ENCODE data around the gene FBXW7.

Gene FBXW7

DNA sequence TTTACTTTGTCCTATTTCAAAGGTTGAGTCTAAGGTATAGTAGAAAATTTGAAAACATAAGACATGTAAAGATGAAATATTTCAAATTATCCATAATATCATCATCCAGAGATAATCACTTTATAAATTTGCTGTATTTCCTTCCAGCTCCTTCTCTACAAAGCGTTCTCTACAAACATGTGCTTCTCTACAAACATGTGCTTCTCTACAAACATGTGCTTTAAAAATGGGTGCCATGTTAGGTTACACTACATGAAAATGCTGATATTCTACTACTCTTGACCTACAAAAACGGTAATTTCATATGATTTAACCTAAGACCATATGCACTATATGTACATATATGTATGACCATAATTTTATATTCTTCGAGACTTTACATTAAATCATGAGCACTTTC is 92.0 kb downstream of the FBXW7 start:
- Mint-ChIP-seq H3K27ac (no peak overlapping the region), H3K4me1 (ENCODE audit: low read depth in 2 of 2) (peaks cover 15 to 44% of the 10 kb centered on the region in 2 donors), H3K27me3 (no peaks in the 10 kb centered on the region), H3K4me3 (no peak overlapping the region), H3K36me3 (ENCODE audit: insufficient read depth) (peaks cover 4% of the 10 kb centered on the region), H3K9me3 (no peaks in the 10 kb centered on the region)
- no peak for DNase-seq
- no peak for ATAC-seq (replicated peaks)

DNA sequence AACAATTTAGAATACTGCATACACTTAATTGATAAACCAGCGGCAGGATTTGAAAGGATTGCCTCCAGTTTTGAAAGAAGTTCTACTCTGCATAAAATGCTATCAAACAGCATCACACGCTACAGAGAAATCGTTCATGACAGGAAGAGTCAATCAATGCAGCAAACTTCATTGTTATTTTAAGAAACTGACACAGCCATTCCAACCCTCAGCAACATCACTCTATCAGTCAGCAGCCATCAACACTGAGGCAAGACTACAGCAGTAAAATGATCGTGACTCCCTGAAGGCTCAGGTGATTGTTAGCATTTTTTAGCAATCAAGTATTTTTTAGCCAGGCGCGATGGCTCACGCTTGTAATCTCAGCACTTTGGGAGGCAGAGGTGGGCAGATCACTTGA is 98.3 kb downstream of the FBXW7 start:
- Mint-ChIP-seq H3K27me3 (no peaks in the 10 kb centered on the region), H3K9me3 (no peaks in the 10 kb centered on the region), H3K4me1 (ENCODE audit: low read depth in 2 of 2) (peaks cover 20 to 54% of the 10 kb centered on the region in 2 donors), H3K36me3 (ENCODE audit: insufficient read depth) (peaks cover 7% of the 10 kb centered on the region), H3K27ac (no peak overlapping the region), H3K4me3 (no peak overlapping the region)
- DNase-seq (no peak), ATAC-seq (replicated peaks) (no peak)

DNA sequence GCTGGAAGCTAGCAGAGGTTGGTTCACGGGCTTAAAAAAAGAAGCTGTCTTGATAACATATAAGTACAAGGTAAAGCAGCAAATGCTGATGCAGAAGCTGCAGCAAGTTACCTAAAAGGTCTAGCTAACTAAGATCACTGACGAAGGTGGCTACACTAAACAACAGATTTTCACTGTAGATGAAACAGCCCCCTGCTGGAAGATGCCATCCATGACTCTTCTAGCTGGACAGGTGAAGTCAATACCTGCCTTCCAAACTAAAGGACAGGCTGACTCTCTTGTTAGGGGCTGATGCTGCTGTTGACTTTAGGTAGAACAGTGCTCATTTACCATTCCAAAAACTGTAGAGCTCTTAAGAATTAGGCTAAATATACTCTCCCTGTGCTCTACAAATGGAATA is 99.5 kb downstream of the FBXW7 start:
- Mint-ChIP-seq H3K4me3 (no peak overlapping the region), H3K36me3 (ENCODE audit: insufficient read depth) (peaks cover 10% of the 10 kb centered on the region), H3K9me3 (no peaks in the 10 kb centered on the region), H3K27me3 (no peaks in the 10 kb centered on the region), H3K27ac (no peak overlapping the region), H3K4me1 (ENCODE audit: low read depth in 2 of 2) (peaks cover 21 to 48% of the 10 kb centered on the region in 2 donors)
- no peak for ATAC-seq (replicated peaks)
- no peak for DNase-seq

DNA sequence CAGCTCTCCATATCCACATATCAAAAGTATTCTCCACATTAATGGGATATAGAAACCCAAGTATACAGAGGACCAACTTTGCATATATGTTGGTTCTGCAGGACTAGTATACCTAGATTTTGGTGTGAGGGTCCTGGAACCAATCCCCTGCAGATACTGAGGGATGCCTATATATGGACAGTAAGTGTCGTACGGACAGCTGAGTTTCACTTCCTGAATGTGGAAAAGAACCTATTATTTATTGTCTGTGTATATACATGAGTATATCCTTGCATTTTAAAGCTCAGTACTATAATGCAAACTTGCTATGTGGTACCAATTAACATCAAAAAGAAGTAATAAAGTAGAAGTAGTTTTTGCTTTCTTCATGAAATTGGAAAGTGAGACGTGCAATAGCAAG is 101.9 kb downstream of the FBXW7 start:
- Mint-ChIP-seq H3K9me3 (no peaks in the 10 kb centered on the region), H3K27ac (no peak overlapping the region), H3K27me3 (no peaks in the 10 kb centered on the region), H3K4me1 (ENCODE audit: low read depth in 2 of 2) (peaks cover 23 to 49% of the 10 kb centered on the region in 2 donors), H3K36me3 (ENCODE audit: insufficient read depth) (peaks cover 10% of the 10 kb centered on the region), H3K4me3 (no peak overlapping the region)
- ATAC-seq (replicated peaks) (no peak), DNase-seq (no peak)

DNA sequence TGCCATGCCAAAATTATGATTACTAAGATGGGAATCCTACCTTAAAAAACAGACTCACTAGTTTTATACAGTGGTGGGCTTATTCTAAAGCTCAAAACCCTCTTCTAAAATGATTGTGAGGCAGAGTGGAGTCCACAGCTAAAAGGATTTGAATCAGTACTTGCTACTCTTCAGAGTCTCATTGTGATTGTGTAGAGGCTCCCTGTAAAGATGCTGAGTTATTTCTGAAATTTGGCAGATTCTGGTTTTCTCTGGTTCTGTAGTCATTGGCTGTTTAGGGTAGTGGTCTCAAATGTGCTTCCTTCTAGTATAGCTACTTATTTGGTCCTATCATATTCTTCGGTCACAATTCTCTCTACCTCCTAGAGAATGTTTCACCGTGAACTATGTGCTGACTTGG is 104.1 kb downstream of the FBXW7 start:
- DNase-seq (no peak), ATAC-seq (replicated peaks) (no peak)
- no peak overlapping the region for H3K4me3 Mint-ChIP-seq
- H3K27me3 Mint-ChIP-seq: no peaks in the 10 kb centered on the region
- no peaks in the 10 kb centered on the region for H3K9me3 Mint-ChIP-seq
- H3K36me3 Mint-ChIP-seq (ENCODE audit: insufficient read depth): peaks cover 12% of the 10 kb centered on the region
- H3K27ac Mint-ChIP-seq: peak overlapping the region in 1 of 2 donors; percentile 20
- peaks cover 17 to 37% of the 10 kb centered on the region in 2 donors for H3K4me1 Mint-ChIP-seq (ENCODE audit: low read depth in 2 of 2)

DNA sequence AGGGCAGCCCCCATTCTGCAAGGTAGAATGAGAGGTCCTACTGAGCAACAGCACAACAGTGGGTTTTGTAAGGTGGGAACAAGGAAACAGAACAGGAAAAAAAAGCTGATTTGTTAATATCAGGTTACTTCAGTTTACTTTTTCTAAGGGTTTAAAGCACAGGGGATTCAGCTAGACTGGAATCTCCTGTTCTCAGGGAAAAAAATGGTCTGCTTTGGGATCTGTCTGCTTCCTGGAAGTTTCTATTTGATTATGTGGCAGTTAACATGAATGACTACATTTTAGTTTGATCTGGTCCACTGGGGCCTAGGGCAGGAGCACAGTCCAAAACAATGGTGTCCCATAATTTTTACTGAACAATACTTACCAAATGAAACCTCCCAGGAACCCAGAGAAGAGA is 104.6 kb downstream of the FBXW7 start:
- H3K27me3 Mint-ChIP-seq: no peaks in the 10 kb centered on the region
- no peak overlapping the region for H3K4me3 Mint-ChIP-seq
- H3K27ac Mint-ChIP-seq: peak overlapping the region in 1 of 2 donors; percentile 23
- H3K9me3 Mint-ChIP-seq: no peaks in the 10 kb centered on the region
- peaks cover 18 to 38% of the 10 kb centered on the region in 2 donors for H3K4me1 Mint-ChIP-seq (ENCODE audit: low read depth in 2 of 2)
- DNase-seq: no peak
- peaks cover 17% of the 10 kb centered on the region for H3K36me3 Mint-ChIP-seq (ENCODE audit: insufficient read depth)
- no peak for ATAC-seq (replicated peaks)

DNA sequence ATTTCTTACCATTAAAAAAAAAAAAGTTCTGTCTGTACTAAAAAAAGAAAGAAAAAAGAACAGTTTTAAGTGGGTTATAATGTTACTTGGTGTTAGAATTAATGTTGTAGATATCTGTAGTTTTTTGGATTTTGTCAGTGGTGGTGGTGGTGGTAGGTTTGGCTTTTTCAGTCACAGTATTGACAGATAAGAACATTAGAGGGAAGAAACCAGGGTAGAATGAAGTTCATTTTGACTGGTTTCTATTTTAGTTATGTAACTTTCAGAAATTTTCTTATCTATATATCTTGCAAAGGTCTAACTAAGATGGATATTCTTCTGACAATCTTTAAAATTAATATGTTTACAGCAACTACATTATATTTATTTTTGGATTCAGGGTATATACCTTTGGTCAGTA is 105.4 kb downstream of the FBXW7 start:
- peak overlapping the region in 1 of 2 donors; percentile 23 for H3K27ac Mint-ChIP-seq
- no peak for ATAC-seq (replicated peaks)

DNA sequence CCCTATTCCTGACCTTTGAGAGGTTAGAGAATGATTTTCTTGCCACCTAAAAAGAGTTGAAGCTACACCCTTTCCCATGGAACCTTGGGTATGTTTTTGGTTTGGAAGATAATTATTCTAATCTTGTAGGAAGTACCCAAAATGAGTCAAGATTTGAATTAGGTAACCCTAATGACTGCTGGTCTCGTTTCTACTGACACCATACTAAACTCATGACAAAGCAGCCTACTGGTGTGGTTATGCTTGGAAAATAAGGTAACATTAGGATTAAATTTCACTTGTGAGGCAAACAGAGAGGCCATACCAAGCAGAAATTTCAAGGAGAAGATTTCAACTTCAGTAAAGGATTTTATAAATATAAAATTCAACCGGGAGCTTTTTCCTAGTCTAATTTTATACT is 107.9 kb downstream of the FBXW7 start:
- no peaks in the 10 kb centered on the region for H3K9me3 Mint-ChIP-seq
- no peak overlapping the region for H3K27ac Mint-ChIP-seq
- ATAC-seq (replicated peaks) (no peak), DNase-seq (no peak)
- H3K4me1 Mint-ChIP-seq (ENCODE audit: low read depth in 2 of 2): peaks cover 15 to 35% of the 10 kb centered on the region in 2 donors
- no peak overlapping the region for H3K4me3 Mint-ChIP-seq
- no peaks in the 10 kb centered on the region for H3K27me3 Mint-ChIP-seq
- H3K36me3 Mint-ChIP-seq (ENCODE audit: insufficient read depth): peaks cover 13% of the 10 kb centered on the region

More for the DNA sequence above, 105.4 kb downstream of the FBXW7 start:
- no peak overlapping the region for H3K4me3 Mint-ChIP-seq
- peaks cover 14% of the 10 kb centered on the region for H3K36me3 Mint-ChIP-seq (ENCODE audit: insufficient read depth)
- no peaks in the 10 kb centered on the region for H3K27me3 Mint-ChIP-seq
- H3K4me1 Mint-ChIP-seq (ENCODE audit: low read depth in 2 of 2): peaks cover 15 to 38% of the 10 kb centered on the region in 2 donors
- no peak for DNase-seq
- no peaks in the 10 kb centered on the region for H3K9me3 Mint-ChIP-seq

DNA sequence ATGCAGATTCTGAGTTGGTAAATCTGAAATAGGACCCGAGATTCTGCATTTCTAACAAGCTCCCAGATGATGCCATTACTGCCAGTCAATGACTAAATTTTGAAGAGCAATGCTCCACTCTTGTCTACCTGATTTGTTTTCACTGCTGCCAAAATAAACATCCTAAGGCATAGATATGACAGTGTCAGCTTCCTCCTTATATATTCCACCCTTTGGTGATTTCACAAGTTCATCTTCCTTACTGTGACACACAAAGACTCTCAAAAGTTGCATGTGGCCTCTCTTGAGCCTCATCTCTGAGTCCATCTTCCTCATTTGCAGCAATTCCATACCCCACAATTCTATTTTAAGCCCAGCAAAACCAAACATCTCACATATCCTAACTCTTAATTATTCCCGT is 110.9 kb downstream of the FBXW7 start:
- peaks cover 10 to 33% of the 10 kb centered on the region in 2 donors for H3K4me1 Mint-ChIP-seq (ENCODE audit: low read depth in 2 of 2)
- no peak for ATAC-seq (replicated peaks)
- peaks cover 8% of the 10 kb centered on the region for H3K36me3 Mint-ChIP-seq (ENCODE audit: insufficient read depth)
- H3K27me3 Mint-ChIP-seq: no peaks in the 10 kb centered on the region
- no peak for DNase-seq
- peak overlapping the region in 1 of 2 donors; percentile 12 for H3K27ac Mint-ChIP-seq
- H3K4me3 Mint-ChIP-seq: no peak overlapping the region
- no peaks in the 10 kb centered on the region for H3K9me3 Mint-ChIP-seq

DNA sequence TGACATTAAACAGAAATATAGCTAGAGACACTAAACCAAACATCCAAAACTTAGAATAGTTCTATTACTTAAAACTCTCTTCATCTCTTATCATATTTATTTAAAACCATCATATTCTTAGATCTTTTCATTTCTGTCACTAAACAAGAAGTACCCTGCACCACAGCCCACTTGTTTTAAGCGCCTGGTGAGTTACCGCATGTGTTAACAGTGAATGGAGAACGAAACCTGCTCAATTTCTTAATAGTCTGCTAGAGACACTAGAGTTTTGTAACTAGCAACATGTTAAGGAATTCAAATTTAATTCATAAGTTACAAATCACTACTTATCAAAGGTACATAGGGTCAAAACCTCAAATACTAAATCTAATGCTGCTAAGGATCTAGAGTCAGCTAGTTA is 111.5 kb downstream of the FBXW7 start:
- Mint-ChIP-seq H3K4me3 (no peak overlapping the region), H3K9me3 (no peaks in the 10 kb centered on the region), H3K27ac (no peak overlapping the region), H3K4me1 (ENCODE audit: low read depth in 2 of 2) (peaks cover 15 to 36% of the 10 kb centered on the region in 2 donors), H3K36me3 (ENCODE audit: insufficient read depth) (peaks cover 10% of the 10 kb centered on the region), H3K27me3 (no peaks in the 10 kb centered on the region)
- no peak for ATAC-seq (replicated peaks)
- DNase-seq: no peak

DNA sequence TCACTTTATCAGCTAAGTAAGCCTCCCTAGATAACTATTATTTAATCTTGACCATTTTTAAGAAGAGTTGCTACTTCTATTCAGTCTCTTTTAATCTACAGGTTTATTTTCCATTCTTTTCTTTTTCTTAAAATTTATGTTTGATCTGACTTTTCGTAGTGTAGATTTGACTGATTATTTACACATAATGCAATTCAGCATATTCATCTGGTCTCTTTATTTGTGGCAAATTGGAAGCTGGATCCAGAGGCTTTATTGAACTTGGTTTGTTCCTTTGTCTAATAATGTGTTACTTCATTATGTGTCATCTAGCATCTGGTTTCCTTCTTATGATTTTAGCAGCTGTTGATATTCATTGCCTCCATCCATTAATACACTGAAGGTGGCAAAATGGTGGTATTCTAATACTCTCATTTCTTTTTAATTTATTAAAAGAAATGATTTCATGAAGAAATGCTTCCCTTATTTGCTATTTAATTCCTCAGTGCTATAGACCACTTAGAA is 113.0 kb downstream of the FBXW7 start:
- no peaks in the 10 kb centered on the region for H3K27me3 Mint-ChIP-seq
- H3K4me3 Mint-ChIP-seq: no peak overlapping the region
- ATAC-seq (replicated peaks) (no peak), DNase-seq (no peak)
- H3K9me3 Mint-ChIP-seq: no peaks in the 10 kb centered on the region
- H3K27ac Mint-ChIP-seq: peak overlapping the region in 1 of 2 donors; percentile 60
- peaks cover 16 to 41% of the 10 kb centered on the region in 2 donors for H3K4me1 Mint-ChIP-seq (ENCODE audit: low read depth in 2 of 2)
- H3K36me3 Mint-ChIP-seq (ENCODE audit: insufficient read depth): peaks cover 12% of the 10 kb centered on the region

DNA sequence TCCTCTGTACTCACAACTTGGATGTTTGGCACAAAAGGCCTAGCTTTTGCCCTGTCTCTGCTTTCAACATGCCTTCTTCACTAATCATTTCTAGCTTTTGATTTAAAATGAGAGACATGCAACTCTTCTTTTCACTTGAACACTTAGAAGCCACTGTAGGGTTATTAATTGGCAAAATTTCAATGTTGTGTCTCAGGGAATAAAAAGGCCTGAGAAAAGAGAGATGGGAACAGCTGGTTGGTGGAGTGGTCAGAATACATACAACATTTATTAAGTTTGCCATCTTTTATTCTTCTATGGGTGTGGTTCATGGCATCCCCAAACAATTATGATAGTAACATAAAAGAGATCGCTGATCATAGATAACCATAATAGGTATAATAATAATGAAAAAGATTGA is 114.3 kb downstream of the FBXW7 start:
- no peak for ATAC-seq (replicated peaks)
- DNase-seq: no peak
- peaks cover 14 to 46% of the 10 kb centered on the region in 2 donors for H3K4me1 Mint-ChIP-seq (ENCODE audit: low read depth in 2 of 2)

DNA sequence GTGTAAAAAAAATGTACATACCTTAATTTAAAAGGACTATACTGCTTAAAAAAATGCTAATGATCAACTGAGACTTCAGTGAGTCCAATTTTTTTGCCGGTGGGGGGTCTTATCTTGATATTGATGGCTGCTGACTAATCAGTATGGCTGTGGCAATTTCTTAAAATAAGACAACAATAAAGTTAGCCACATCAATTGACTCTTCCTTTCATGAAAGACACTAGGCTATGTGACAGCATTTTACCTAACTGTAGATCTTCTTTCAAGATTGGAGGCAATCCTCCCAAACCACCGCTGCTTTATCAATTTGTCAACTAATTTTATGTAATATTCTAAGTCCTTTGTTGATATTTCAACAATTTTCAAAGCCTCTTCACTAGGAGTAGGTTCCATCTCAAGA is 116.1 kb downstream of the FBXW7 start:
- Mint-ChIP-seq H3K9me3 (no peaks in the 10 kb centered on the region), H3K27me3 (no peaks in the 10 kb centered on the region), H3K4me1 (ENCODE audit: low read depth in 2 of 2) (peaks cover 16 to 44% of the 10 kb centered on the region in 2 donors), H3K36me3 (ENCODE audit: insufficient read depth) (peaks cover 4% of the 10 kb centered on the region), H3K27ac (peak overlapping the region in 1 of 2 donors; percentile 78), H3K4me3 (no peak overlapping the region)
- ATAC-seq (replicated peaks): no peak
- no peak for DNase-seq

More for the DNA sequence above, 114.3 kb downstream of the FBXW7 start:
- Mint-ChIP-seq H3K36me3 (ENCODE audit: insufficient read depth) (peaks cover 8% of the 10 kb centered on the region), H3K27me3 (no peaks in the 10 kb centered on the region), H3K27ac (peak overlapping the region in 1 of 2 donors; percentile 29), H3K4me3 (no peak overlapping the region), H3K9me3 (no peaks in the 10 kb centered on the region)

DNA sequence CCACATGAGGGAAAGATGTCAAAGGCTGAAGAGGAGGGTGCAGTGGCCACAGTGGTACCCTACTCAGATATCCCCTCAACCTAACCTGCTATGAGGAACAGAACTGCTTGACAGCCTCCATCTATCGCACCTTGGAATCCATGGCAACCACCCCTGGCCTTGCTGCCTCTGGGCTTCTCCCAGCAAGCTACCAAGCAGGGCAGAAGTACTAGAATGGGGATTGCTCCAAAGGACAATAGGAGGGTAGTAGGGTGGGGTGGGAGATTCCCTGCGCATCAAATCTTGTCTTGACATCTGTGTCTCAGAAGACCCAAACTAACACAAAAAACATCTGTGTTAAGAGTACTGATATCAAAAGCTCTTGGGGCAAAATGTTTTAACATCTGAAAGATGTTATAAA is 118.2 kb downstream of the FBXW7 start:
- ATAC-seq (replicated peaks): no peak
- H3K4me3 Mint-ChIP-seq: no peak overlapping the region
- H3K36me3 Mint-ChIP-seq (ENCODE audit: insufficient read depth): peaks cover 4% of the 10 kb centered on the region
- H3K9me3 Mint-ChIP-seq: no peaks in the 10 kb centered on the region
- DNase-seq: no peak
- no peaks in the 10 kb centered on the region for H3K27me3 Mint-ChIP-seq
- no peak overlapping the region for H3K27ac Mint-ChIP-seq
- peaks cover 12 to 52% of the 10 kb centered on the region in 2 donors for H3K4me1 Mint-ChIP-seq (ENCODE audit: low read depth in 2 of 2)

Measured in effector memory CD8-positive, alpha-beta T cell (primary cell).